ENCODE results near the gene CEACAM7.
A peak's percentile ranks its signal among the peaks of the same experiment; 100 is the strongest.
"Not testable (repeated sequence)": the region's sequence is repeated elsewhere in the genome, so short reads cannot be mapped to it uniquely, and the experiment has no call there.

Gene CEACAM7

GRCh38 chr19:41709516-41709915, 21.4 kb upstream of the CEACAM7 start:
- not testable (repeated sequence) for DNase-seq (ENCODE audit: low read depth, low spot score); H3K9me3 ChIP-seq (ENCODE audit: control insufficient read depth, insufficient read depth, low read length); H3K27ac ChIP-seq (ENCODE audit: low read length); H3K36me3 ChIP-seq (ENCODE audit: control insufficient read depth, insufficient read depth, low read length); H3K27me3 ChIP-seq (ENCODE audit: control insufficient read depth, insufficient read depth, low read length); H3K4me3 ChIP-seq (ENCODE audit: low read length); H3K4me1 ChIP-seq (ENCODE audit: control insufficient read depth, insufficient read depth, low read length)
- no CpG with 5 or more reads among the region's 8 CpGs for WGBS (ENCODE audit: insufficient coverage, insufficient read length)

DNA sequence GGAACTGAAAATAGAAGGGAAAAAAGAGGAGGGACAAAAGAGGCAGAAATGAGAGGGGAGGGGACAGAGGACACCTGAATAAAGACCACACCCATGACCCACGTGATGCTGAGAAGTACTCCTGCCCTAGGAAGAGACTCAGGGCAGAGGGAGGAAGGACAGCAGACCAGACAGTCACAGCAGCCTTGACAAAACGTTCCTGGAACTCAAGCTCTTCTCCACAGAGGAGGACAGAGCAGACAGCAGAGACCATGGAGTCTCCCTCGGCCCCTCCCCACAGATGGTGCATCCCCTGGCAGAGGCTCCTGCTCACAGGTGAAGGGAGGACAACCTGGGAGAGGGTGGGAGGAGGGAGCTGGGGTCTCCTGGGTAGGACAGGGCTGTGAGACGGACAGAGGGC, 20.4 kb upstream of the CEACAM7 start, which contains the start of gene CEACAM5:
CEACAM5 (plus strand) TSS at position 146 of the 400 bp plus-strand sequence; CDS start at position 252, 106 bp downstream.
- H3K27ac ChIP-seq (ENCODE audit: low read length): no peak within 1 kb of the TSS
- no peak within 1 kb of the TSS for H3K4me3 ChIP-seq (ENCODE audit: low read length)
- no peaks in the 10 kb centered on the region; the same call in 1 of the 2 replicates for H3K9me3 ChIP-seq (ENCODE audit: control insufficient read depth, insufficient read depth, low read length)
- H3K27me3 ChIP-seq (ENCODE audit: control insufficient read depth, insufficient read depth, low read length): no peaks in the 10 kb centered on the region
- H3K36me3 ChIP-seq (ENCODE audit: control insufficient read depth, insufficient read depth, low read length): no peaks in the 10 kb centered on the region
- H3K4me1 ChIP-seq (ENCODE audit: control insufficient read depth, insufficient read depth, low read length): no peaks in the 10 kb centered on the region; the same call in 1 of the 2 replicates
- WGBS (ENCODE audit: insufficient coverage, insufficient read length): no CpG with 5 or more reads among the region's 4 CpGs
- DNase-seq (ENCODE audit: low read depth, low spot score): no peak

DNA sequence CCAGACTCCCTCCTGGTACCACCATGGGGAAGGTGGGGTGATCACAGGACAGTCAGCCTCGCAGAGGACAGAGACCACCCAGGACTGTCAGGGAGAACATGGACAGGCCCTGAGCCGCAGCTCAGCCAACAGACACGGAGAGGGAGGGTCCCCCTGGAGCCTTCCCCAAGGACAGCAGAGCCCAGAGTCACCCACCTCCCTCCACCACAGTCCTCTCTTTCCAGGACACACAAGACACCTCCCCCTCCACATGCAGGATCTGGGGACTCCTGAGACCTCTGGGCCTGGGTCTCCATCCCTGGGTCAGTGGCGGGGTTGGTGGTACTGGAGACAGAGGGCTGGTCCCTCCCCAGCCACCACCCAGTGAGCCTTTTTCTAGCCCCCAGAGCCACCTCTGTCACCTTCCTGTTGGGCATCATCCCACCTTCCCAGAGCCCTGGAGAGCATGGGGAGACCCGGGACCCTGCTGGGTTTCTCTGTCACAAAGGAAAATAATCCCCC, 19.9 kb upstream of the CEACAM7 start:
- H3K27me3 ChIP-seq (ENCODE audit: control insufficient read depth, insufficient read depth, low read length): no peaks in the 10 kb centered on the region
- H3K4me3 ChIP-seq (ENCODE audit: low read length): no peak overlapping the region
- no peak for DNase-seq (ENCODE audit: low read depth, low spot score)
- no peaks in the 10 kb centered on the region; the same call in 1 of the 2 replicates for H3K4me1 ChIP-seq (ENCODE audit: control insufficient read depth, insufficient read depth, low read length)
- H3K36me3 ChIP-seq (ENCODE audit: control insufficient read depth, insufficient read depth, low read length): no peaks in the 10 kb centered on the region
- H3K9me3 ChIP-seq (ENCODE audit: control insufficient read depth, insufficient read depth, low read length): no peaks in the 10 kb centered on the region; the same call in 1 of the 2 replicates
- WGBS (ENCODE audit: insufficient coverage, insufficient read length): no CpG with 5 or more reads among the region's 5 CpGs
- H3K27ac ChIP-seq (ENCODE audit: low read length): no peak overlapping the region

DNA sequence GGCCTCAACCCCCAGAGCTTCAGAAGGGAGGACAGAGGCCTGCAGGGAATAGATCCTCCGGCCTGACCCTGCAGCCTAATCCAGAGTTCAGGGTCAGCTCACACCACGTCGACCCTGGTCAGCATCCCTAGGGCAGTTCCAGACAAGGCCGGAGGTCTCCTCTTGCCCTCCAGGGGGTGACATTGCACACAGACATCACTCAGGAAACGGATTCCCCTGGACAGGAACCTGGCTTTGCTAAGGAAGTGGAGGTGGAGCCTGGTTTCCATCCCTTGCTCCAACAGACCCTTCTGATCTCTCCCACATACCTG, 19.4 kb upstream of the CEACAM7 start:
- Histone ChIP-seq H3K4me1 (ENCODE audit: control insufficient read depth, insufficient read depth, low read length) (no peaks in the 10 kb centered on the region; the same call in 1 of the 2 replicates), H3K9me3 (ENCODE audit: control insufficient read depth, insufficient read depth, low read length) (no peaks in the 10 kb centered on the region; the same call in 1 of the 2 replicates), H3K36me3 (ENCODE audit: control insufficient read depth, insufficient read depth, low read length) (no peaks in the 10 kb centered on the region), H3K27ac (ENCODE audit: low read length) (no peak overlapping the region), H3K4me3 (ENCODE audit: low read length) (no peak overlapping the region), H3K27me3 (ENCODE audit: control insufficient read depth, insufficient read depth, low read length) (no peaks in the 10 kb centered on the region)
- DNase-seq (ENCODE audit: low read depth, low spot score): no peak
- no CpG with 5 or more reads among the region's 5 CpGs for WGBS (ENCODE audit: insufficient coverage, insufficient read length)

- WGBS (ENCODE audit: insufficient coverage, insufficient read length): no CpG with 5 or more reads among the region's 26 CpGs
- H3K4me3 ChIP-seq (ENCODE audit: low read length): peak overlapping the region; percentile 4; the same call in 1 of the 2 replicates
Measured at GRCh38 chr19:41706741-41707501, 18.9 kb upstream of the CEACAM7 start.

DNA sequence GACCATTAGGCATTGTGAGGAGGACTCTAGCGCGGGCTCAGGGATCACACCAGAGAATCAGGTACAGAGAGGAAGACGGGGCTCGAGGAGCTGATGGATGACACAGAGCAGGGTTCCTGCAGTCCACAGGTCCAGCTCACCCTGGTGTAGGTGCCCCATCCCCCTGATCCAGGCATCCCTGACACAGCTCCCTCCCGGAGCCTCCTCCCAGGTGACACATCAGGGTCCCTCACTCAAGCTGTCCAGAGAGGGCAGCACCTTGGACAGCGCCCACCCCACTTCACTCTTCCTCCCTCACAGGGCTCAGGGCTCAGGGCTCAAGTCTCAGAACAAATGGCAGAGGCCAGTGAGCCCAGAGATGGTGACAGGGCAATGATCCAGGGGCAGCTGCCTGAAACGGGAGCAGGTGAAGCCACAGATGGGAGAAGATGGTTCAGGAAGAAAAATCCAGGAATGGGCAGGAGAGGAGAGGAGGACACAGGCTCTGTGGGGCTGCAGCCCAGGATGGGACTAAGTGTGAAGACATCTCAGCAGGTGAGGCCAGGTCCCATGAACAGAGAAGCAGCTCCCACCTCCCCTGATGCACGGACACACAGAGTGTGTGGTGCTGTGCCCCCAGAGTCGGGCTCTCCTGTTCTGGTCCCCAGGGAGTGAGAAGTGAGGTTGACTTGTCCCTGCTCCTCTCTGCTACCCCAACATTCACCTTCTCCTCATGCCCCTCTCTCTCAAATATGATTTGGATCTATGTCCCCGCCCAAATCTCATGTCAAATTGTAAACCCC, 17.5 kb upstream of the CEACAM7 start:
- Histone ChIP-seq H3K27ac (ENCODE audit: low read length) (no peak overlapping the region), H3K36me3 (ENCODE audit: control insufficient read depth, insufficient read depth, low read length) (no peaks in the 10 kb centered on the region), H3K27me3 (ENCODE audit: control insufficient read depth, insufficient read depth, low read length) (no peaks in the 10 kb centered on the region), H3K4me3 (ENCODE audit: low read length) (no peak overlapping the region), H3K4me1 (ENCODE audit: control insufficient read depth, insufficient read depth, low read length) (no peaks in the 10 kb centered on the region; the same call in 1 of the 2 replicates), H3K9me3 (ENCODE audit: control insufficient read depth, insufficient read depth, low read length) (no peaks in the 10 kb centered on the region)
- WGBS (ENCODE audit: insufficient coverage, insufficient read length): no CpG with 5 or more reads among the region's 10 CpGs
- no peak for DNase-seq (ENCODE audit: low read depth, low spot score)

More at GRCh38 chr19:41706741-41707501, 18.9 kb upstream of the CEACAM7 start:
- Histone ChIP-seq H3K27ac (ENCODE audit: low read length) (no peak overlapping the region), H3K27me3 (ENCODE audit: control insufficient read depth, insufficient read depth, low read length) (no peaks in the 10 kb centered on the region), H3K4me1 (ENCODE audit: control insufficient read depth, insufficient read depth, low read length) (no peaks in the 10 kb centered on the region; the same call in 1 of the 2 replicates), H3K36me3 (ENCODE audit: control insufficient read depth, insufficient read depth, low read length) (no peaks in the 10 kb centered on the region), H3K9me3 (ENCODE audit: control insufficient read depth, insufficient read depth, low read length) (no peaks in the 10 kb centered on the region)
- peak; percentile 48 for DNase-seq (ENCODE audit: low read depth, low spot score)

GRCh38 chr19:41703602-41704293, 15.7 kb upstream of the CEACAM7 start:
- H3K4me1 ChIP-seq (ENCODE audit: control insufficient read depth, insufficient read depth, low read length): no peaks in the 10 kb centered on the region; the same call in 1 of the 2 replicates
- no peaks in the 10 kb centered on the region for H3K27me3 ChIP-seq (ENCODE audit: control insufficient read depth, insufficient read depth, low read length)
- no peaks in the 10 kb centered on the region for H3K36me3 ChIP-seq (ENCODE audit: control insufficient read depth, insufficient read depth, low read length)
- DNase-seq (ENCODE audit: low read depth, low spot score): no peak
- H3K27ac ChIP-seq (ENCODE audit: low read length): no peak overlapping the region
- no peak overlapping the region for H3K4me3 ChIP-seq (ENCODE audit: low read length)
- WGBS (ENCODE audit: insufficient coverage, insufficient read length): no CpG with 5 or more reads among the region's 8 CpGs
- H3K9me3 ChIP-seq (ENCODE audit: control insufficient read depth, insufficient read depth, low read length): no peaks in the 10 kb centered on the region

DNA sequence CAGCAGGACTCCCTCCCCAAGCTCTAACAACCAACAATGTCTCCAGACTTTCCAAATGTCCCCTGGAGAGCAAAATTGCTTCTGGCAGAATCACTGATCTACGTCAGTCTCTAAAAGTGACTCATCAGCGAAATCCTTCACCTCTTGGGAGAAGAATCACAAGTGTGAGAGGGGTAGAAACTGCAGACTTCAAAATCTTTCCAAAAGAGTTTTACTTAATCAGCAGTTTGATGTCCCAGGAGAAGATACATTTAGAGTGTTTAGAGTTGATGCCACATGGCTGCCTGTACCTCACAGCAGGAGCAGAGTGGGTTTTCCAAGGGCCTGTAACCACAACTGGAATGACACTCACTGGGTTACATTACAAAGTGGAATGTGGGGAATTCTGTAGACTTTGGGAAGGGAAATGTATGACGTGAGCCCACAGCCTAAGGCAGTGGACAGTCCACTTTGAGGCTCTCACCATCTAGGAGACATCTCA, 14.1 kb upstream of the CEACAM7 start:
- WGBS (ENCODE audit: insufficient coverage, insufficient read length): no CpG with 5 or more reads among the region's 3 CpGs
- Histone ChIP-seq H3K27me3 (ENCODE audit: control insufficient read depth, insufficient read depth, low read length) (no peaks in the 10 kb centered on the region), H3K4me3 (ENCODE audit: low read length) (no peak overlapping the region), H3K27ac (ENCODE audit: low read length) (no peak overlapping the region), H3K36me3 (ENCODE audit: control insufficient read depth, insufficient read depth, low read length) (no peaks in the 10 kb centered on the region), H3K4me1 (ENCODE audit: control insufficient read depth, insufficient read depth, low read length) (no peaks in the 10 kb centered on the region), H3K9me3 (ENCODE audit: control insufficient read depth, insufficient read depth, low read length) (no peaks in the 10 kb centered on the region)
- no peak for DNase-seq (ENCODE audit: low read depth, low spot score)

- H3K4me1 ChIP-seq (ENCODE audit: control insufficient read depth, insufficient read depth, low read length): no peaks in the 10 kb centered on the region
- no peak for DNase-seq (ENCODE audit: low read depth, low spot score)
- no peak overlapping the region for H3K4me3 ChIP-seq (ENCODE audit: low read length)
- no CpG with 5 or more reads among the region's 10 CpGs for WGBS (ENCODE audit: insufficient coverage, insufficient read length)
- no peaks in the 10 kb centered on the region for H3K27me3 ChIP-seq (ENCODE audit: control insufficient read depth, insufficient read depth, low read length)
- H3K9me3 ChIP-seq (ENCODE audit: control insufficient read depth, insufficient read depth, low read length): no peaks in the 10 kb centered on the region; the same call in 1 of the 2 replicates
- no peaks in the 10 kb centered on the region for H3K36me3 ChIP-seq (ENCODE audit: control insufficient read depth, insufficient read depth, low read length)
- no peak overlapping the region for H3K27ac ChIP-seq (ENCODE audit: low read length)
Measured at GRCh38 chr19:41701401-41702075, 13.5 kb upstream of the CEACAM7 start.

Data from iPS DF 6.9 (cell line).